K562 treated with DMSO at 1 percent for 4 hours (cell line): ENCODE data around the gene NUTM2F. TPM values are rescaled to one million over a fixed set of nuclear protein-coding genes. Genes with fewer than 3 reads are reported as not detected.

Source experiments
- total RNA-seq: library from RNA; unstranded; fragments of 300-600 nt; gene quantifications from 2 replicates; pipeline ENCODE4 v1.2.3, GENCODE V29; 2022; ENCODE audit not compliant: insufficient read depth

NUTM2F gene, protein sequence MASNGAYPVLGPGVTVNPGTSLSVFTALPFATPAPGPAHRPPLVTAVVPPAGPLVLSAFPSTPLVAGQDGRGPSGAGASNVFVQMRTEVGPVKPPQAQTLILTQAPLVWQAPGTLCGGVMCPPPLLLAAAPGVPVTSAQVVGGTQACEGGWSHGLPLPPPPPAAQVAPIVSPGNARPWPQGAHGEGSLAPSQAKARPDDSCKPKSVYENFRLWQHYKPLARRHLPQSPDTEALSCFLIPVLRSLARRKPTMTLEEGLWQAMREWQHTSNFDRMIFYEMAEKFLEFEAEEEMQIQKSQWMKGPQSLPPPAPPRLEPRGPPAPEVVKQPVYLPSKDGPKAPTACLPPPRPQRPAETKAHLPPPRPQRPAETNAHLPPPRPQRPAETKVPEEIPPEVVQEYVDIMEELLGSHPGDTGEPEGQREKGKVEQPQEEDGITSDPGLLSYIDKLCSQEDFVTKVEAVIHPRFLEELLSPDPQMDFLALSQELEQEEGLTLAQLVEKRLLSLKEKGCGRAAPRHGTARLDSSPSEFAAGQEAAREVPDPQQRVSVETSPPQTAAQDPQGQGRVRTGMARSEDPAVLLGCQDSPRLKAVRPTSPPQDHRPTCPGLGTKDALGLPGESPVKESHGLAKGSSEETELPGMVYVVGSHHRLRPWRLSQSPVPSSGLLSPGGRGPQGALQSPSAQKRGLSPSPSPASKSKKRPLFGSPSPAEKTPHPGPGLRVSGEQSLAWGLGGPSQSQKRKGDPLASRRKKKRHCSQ
- not detected in 2 replicates for total RNA-seq

DNA sequence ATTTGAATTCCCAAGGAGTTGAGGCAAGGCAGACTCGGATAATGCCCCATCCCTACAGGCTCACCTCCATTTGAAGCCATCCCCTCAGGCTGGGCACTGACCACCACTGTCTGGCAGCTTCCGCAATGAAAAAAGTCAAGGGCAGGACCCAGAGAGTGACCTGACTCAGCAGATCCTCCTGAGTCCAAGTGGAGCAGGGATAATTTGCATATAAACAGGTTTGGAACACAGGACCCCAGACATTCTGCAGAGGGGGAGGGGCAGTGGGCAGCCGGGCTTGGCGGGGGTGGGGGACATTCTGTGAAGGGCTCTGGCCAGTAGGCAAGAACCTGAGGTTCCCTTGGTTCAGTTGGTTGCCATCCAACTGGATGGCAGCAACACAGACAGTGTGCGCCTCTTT, at the start of gene NUTM2F:
TSS of gene NUTM2F (minus strand) at position 101 of the 400 bp plus-strand sequence. CDS start at position 80, 21 bp downstream.

Other genes with a start within 250 kb of the NUTM2F start
- gene PTPDC1, start 244.2 kb downstream of the NUTM2F start, total RNA-seq: 4.6 and 5.2 TPM in 2 replicates
- gene ZNF169, start 69.3 kb downstream of the NUTM2F start, total RNA-seq: 4.1 and 4.8 TPM in 2 replicates
- gene PCAT7, start 226.4 kb upstream of the NUTM2F start, total RNA-seq: 1.0 TPM in 1 of 2 replicates, not detected in the other